Measurements from ENCODE around the gene ANAPC2.

Gene ANAPC2

DNA sequence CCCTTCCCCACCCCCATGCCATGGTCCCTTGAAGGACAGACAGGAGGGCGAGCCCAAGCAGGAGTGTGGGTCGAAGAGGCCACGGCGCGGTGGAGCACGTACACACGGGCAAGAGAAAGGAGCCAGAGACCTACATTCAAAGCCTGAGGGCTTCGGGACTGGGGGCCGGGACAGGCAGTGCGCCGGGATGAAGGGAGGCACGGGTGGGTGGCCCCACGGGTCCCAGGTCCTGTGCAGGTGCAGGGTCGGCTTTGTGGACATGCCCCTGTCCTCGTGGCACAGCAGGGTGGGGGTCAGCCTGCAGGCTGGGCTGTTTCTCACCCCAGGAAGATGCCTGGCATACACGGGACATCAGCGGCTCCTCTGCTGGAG, 28.3 kb downstream of the ANAPC2 start:
- no peak for DNase-seq

DNA sequence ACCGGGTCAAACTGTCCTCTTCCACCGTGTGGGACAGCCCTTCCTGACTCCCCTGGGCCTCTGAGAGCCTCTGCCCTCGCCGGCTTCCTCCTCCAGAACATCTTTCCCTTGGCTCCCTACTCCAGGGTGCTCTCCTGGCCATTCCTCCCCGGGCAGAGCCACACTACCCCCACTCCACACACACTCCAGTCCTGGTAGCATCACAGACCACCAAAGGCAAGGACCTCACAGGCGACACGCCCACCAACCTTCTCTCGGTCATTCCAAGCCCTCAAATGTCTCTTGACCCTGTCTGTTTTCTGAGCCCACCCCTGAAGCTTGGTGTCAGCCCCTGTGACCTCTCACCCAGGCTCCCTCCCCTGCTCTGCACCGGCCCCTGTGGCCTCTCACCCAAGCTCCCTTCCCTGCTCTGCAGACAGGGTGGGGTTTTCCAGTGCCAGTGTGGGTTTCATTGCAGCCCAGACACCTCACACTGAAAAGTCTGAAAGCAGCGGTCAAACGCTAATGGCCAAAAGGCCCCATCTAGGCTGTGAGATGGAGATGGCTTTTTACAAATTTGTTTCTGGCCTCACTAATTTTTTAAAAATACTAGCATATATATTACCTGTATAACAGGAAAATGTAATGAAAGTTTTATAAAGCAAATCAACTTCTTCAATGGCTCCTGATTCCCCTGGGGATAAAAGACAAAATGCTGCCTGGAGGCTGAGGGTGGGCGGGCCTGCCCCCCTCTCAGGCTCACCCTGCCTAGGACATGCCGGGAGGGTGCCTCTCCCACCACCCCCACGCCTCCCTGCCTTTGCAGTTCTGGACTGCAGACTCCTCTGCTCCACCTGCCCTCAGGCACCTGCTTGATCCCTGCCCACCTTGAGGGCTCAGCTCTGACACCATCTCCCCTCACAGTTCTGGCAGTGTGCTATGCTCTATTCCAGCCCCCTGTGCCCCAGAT, 29.0 kb downstream of the ANAPC2 start:
- DNase-seq = no peak

- no peak for DNase-seq
These were observed 29.7 kb downstream of the ANAPC2 start for GRCh38 chr9:137158625-137159024.

GRCh38 chr9:137157618-137158415, 30.5 kb downstream of the ANAPC2 start:
- DNase-seq = no peak

GRCh38 chr9:137156567-137157375, 31.6 kb downstream of the ANAPC2 start:
- DNase-seq = peak; percentile 32

- DNase-seq = no peak
These were observed 35.4 kb downstream of the ANAPC2 start for GRCh38 chr9:137152844-137153405.

DNA sequence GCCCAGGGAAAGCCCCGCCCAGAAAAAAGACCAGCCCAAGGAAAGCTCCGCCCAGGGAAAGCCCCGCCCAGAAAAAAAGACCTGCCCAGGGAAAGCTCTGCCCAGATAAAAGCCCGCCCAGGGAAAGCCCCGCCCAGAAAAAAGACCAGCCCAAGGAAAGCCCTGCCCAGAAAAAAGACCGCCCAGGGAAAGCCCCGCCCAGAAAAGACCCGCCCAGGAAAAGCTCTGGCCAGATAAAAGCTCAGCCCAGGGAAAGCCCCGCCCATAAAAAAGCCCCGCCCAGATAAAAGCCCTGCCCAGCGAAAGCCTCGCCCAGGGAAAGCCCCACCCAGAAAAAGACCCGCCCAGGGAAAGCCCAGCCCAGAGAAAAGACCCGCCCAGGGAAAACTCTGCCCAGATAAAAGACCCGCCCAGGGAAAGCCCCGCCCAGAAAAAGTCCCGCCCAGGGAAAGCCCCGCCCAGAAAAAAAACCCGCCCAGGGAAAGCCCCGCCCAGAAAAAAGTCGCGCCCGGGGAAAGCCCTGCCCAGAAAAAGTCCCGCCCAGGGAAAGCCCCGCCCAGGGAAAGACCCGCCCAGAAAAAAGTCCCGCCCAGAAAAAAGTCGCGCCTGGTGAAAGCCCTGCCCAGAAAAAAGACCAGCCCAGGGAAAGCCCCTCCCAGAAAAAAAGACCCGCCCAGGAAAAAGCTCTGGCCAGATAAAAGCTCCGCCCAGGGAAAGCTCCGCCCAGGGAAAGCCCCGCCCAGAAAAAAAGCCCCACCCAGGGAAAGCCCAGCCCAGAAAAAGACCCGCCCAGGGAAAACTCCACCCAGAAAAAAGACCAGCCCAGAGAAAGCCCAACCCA, 37.5 kb downstream of the ANAPC2 start:
- DNase-seq = peak; percentile 37

- no peak for DNase-seq
These were observed 38.3 kb downstream of the ANAPC2 start for GRCh38 chr9:137149942-137150616.

DNA sequence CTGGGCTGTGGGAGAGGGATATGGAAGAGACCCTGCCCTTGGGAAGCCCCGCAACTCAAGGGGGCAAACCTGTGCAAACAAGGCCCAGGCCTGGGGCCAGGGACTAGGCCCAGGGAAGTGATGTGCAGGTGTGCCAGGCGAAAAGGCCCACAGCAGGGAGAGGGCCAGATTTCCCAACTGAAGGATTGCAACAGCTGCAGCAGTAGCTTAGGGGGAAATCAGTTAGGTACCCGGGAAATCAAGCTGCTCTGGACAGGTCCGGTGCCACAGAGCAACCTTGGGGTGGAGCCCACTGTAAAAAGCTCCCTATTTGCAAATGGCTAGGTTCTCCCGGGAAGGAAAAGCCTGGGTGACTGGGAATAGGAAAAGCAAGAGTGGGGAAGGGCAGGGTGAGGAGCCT, 39.0 kb downstream of the ANAPC2 start:
- no peak for DNase-seq

DNA sequence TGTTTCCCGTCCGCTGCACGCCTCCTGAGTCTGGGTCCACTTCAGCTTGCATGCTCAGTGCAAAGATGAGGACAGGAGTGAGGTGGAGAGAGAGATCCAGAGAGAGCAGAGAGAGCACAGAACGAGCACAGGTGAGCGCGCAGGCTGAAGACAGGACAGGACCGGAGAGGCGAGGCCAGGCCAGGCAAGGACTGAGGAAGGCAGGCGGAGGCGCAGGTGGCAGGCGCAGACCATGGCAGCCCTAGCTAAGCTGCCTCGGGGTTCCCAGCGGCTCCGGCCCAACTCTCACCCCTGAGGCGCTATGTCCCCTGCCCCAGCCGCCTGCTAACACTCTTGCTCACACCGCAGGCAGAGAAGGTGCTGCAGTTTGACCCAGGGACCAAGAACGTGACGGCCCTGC, 39.7 kb downstream of the ANAPC2 start:
- no peak for DNase-seq

- DNase-seq = no peak
These were observed 40.1 kb downstream of the ANAPC2 start for GRCh38 chr9:137148242-137148641.

- DNase-seq = no peak
These were observed 40.6 kb downstream of the ANAPC2 start for GRCh38 chr9:137147793-137148160.

DNA sequence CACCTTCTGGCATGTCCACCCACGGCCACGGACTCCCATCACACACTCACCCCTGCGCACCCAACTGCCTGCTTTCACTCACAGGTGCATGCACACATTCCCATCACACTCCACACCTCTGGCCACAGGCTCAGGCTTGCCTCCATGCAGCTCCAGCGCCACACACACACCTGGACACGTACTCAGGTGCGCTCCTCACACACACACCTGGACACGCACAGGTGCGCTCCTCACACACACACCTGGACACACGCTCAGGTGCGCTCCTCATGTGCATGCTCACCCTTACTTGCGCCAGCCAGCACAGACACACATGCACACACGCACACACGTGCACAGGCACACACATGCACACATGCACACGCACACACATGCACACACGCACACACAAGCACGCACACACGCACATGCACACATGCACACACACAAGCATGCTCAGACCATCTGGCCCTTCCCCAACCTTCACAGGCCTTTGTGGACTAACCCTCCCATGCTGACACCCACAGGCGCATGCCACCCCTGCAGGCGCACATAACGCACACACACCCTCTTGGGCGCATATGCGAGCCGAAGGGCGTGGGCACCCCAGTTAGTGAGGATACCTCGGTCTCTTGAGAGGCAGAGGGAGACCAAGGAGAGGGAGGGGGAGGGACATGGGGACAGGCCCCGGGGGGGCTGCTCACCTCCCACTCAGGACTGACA, 41.1 kb downstream of the ANAPC2 start:
- DNase-seq = no peak

GRCh38 chr9:137146527-137146918, 41.8 kb downstream of the ANAPC2 start:
- no peak for DNase-seq

- DNase-seq = no peak
These were observed 42.4 kb downstream of the ANAPC2 start for GRCh38 chr9:137145731-137146526.

DNA sequence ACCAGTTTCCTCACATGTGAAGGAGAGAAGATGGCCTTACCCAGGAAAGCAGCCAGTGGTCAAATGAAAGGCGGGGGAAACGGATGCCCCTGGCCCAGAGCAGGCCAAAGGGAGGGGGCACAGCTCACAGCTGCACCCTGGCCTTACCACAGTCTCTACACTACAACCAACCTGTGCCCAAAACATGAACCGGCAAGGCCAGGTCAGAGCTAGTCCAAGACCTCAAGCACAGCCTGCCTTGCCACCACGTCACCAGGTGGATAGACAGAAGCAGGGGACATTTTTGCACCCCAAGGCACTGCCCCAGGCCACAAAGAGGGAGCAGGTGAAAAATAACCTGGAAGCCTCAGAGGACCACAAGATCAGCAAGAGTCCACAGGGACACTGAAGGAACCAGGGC, 44.9 kb downstream of the ANAPC2 start:
- DNase-seq = no peak

DNA sequence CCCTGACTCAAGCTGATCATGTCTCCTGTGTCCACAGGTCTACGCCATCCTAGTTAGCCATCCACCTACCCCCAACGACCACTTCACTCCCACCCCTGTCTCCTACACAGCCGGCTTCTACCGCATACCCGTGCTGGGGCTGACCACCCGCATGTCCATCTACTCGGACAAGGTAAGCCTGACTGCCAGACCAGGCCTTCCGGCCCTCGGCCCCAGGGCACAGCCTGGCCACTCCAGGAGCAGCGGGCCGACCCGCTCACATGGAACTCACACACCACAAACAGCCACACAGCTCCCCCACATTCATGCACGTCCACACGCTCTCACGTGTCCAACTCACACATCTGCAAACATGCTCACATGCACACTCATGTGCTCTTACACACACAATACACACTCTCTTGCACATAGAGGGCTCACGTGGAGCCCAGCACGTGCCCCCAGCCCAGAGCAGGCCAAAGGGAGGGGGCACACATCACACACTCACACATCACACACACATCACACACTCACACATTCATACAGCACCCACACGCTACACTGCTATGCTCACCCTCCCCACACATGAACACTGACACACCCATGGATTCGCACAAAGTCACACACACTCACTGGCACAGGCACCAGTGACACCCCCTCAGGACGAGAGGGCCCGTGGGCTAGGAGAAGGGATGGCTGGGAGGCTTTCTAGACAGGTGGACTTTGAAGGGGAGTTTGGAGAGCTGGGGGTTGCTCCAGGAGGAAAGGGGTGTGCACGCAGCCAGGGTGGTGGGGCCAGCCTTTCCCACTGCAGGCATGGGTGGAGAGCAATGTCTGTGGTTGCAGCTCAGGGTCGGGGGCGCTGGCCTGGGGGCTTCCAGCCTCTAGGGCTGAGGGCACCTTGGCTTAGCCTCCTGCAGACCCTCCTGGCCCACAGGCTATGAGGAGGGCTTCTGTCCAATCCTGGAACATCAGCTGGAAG, 46.1 kb downstream of the ANAPC2 start:
- no peak for DNase-seq

- DNase-seq = no peak
These were observed 47.1 kb downstream of the ANAPC2 start for GRCh38 chr9:137141050-137141810.

Data from fibroblast of skin of right quadriceps (primary cell).